GM18499 (cell line): ENCODE measurements around the gene MYO5A.
"Not testable (repeated sequence)": the region's sequence is repeated elsewhere in the genome, so short reads cannot be mapped to it uniquely, and the experiment has no call there.

Source experiments
- ATAC-seq: cut with Tn5 transposase; IDR thresholded peaks from one replicate; pipeline ENCODE4 v1.9.1; 2021; ENCODE audit warnings: moderate number of reproducible peaks; ENCODE audit not compliant: insufficient read depth, unreplicated experiment

The MYO5A gene

DNA sequence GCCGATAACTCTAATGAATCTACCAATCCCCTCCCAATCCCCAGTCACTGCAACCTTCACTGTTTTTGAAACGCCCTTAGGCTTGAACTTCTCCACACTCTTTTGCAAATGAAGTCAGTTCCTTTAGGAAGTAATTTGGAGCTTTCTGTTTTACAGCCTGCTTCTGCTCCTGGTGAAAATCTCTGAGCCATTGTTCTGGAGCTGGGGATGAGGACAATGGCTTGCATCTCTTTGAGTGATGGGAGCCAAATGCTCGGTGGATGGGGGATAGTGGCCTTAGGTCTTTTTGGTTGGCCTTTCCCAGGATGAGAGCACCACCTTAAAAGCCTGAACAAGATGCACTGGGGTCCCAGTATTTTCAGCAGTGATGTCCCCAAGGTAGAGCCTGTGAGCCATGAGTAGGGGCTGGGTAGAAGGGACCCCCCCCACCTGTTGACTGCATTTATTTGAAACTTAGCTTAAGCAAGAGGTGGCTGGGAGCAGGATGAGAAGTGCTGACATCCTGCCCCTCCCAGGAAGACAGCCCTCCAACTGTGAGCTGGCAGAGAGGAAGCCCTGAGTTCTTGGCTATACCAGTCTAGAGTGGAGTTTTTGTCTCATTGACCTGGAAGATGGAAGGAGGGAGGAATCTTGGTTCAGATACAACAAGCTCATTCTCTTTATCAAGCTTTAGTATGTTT is 225.4 kb downstream of the MYO5A start:
- no peak for ATAC-seq

DNA sequence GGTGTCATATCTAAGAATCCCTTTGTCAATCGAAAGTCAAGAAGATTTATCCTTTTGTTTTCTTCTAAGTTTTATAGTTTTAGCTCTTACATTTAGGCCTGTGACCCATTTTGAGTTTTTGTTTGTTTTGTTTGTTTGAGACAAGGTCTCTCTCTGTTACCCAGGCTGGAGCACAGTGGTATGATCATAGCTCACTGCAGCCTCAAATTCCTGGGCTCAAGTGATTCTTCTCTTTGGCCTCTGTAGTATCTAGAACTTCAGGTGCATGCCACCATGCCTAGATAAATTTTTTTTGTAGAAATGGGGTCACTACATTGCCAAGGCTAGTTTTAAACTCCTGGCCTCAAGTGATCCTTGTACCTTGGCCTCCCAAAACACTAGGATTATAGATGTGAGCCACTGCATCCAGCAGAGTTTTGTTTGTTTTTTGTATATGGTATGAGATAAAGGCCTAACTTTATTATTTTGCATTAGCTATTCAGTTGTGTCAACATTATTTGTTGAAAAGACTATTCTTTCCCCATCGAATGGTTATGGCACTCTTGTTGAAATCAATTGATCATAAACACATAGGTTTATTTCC is 227.3 kb downstream of the MYO5A start:
- no peak for ATAC-seq

DNA sequence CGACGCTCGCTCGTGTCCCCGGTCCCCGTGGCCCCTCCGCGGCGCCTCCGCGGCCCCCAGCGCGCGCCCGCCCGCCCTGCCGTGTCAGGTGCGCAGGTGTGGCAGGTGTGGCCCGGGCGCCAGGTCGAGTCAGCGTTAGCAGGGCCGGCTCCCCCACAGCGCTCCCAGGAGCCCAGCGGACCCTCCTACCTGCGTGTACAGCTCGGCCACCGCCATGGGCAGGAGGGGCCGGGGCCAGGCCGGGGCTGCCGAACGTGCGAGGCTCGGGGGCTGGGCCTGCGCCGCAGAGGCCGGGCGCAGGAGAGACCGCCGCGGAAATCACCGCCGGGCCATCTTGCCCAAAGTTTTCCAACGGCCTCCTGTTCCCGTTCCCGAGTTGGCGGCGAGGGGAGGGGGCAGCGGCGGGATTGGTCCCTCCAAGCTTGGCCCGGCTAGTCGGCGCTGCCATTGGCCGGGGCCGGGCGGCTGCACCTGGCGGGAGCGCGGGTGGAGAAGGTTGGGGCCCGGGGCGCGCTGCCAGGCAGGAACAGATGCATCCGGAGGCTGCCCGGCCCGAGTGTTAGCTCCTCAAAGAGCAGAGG is 233.2 kb downstream of the MYO5A start, which contains the start of gene MYO5C:
Gene MYO5C (minus strand): TSS at position 384 of the 581 bp plus-strand sequence. CDS start 168 bp downstream, at position 216.
- no peak for ATAC-seq

DNA sequence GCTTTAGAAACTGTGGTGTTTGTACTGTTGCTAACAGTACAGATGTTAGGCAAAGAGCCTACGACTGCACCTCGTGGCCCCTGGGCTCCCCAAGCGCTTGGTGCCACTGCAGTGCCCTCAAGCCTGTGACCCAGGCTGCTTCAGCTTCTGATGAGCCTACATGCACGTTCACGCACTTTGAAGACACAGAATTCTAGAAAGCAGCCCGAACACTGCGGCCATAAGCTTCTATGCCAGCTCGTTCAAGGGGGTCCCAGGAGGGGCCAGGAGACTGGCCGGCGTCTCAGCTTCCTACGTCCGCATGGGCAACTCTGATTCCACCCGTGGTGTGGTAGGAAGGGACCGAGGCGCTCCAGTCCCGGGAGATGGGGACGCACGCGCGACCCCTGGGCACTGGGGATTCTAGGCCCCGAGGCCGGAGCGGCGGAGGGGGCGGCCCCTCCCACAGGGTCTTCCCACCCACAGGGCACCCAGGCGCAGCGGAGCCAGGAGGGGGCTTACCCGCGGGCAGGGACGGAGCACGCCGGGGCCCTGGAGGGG is 233.7 kb downstream of the MYO5A start:
- no peak for ATAC-seq

DNA sequence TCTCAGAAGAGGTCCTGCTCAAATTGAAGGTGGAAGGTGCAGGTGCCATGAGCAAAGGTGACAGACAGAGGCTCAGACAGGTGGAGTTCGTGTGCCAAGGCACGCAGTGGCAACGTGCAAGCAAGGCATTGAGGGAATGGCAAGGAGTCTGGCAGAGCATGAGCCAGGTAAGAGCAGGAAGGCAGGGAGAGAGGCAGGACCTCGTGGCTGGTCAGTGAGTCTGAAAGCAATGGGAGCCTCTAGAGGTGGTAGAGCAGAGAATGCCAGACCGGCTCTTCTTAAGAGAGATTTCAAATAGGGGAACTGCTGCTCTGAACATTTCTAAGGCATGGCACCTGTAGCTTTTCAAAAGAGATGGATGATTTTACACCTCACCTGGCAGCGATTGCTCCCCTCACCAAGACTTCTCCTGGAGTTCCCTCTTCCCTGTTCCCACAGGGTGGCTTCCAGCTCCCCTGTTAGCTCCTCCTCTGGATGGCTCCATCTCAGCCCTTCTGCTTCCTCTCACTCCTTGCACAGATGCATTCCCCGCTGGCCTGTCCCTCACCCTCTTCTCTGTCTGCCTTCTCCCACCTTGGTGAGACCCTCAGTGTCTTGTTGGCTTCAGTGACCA is 235.8 kb downstream of the MYO5A start:
- no peak for ATAC-seq

DNA sequence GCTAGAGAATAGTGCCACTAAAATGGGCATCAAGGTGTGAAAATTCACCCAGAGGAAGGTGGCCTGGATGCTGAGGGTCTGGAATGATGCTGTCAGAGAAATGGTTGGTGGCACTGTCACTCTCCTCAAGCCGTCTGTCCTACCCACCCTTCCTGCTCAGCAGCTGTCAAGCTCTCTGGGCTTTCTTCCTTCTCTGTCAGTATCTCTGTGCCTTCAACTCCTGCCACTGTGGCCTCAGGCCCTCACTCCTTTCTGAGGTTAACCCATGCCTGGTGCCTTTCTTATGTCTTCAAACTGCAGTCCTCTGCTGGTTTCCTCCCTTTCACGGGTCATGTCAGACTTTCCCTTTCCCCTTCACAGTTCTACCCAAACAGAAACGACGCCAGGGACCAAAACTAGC is 237.5 kb downstream of the MYO5A start:
- ATAC-seq: no peak

DNA sequence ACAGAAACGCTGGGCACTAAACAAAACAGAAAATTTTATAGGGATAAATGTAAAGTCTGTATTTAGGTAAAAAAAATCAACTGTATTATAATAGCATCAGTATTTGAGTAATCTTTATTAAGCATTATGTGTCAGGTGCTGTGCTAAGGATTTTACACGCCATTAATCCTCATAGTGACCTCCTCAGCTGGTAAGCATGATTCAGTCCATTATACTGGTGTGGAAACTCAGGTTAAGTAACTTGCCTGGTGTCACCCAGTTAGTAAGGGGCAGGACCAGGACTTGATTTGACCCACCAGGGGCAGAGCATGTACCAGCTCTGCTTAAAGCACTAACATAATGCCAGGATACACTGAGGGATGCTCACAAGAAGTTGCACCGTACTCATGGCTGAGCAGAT is 237.9 kb downstream of the MYO5A start:
- no peak for ATAC-seq

DNA sequence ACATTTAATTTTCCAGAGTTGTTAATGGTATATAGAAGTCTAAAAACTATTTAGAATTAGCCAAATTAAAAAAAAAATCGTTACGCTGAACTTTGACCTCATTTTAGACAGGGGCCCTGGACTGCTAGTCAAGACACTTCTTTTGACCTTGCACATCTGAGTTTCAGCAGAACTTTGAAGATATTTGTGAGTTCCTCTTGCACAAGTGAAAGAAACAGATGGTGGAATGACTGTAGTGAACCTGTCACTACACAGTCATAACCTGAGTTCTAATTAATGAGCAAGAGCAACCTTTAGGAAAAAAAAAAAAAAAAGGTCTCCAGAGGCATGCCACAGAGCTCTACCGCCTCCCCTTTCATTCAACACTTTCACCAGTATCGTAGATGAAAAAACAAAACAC is 238.4 kb downstream of the MYO5A start:
- ATAC-seq: no peak

DNA sequence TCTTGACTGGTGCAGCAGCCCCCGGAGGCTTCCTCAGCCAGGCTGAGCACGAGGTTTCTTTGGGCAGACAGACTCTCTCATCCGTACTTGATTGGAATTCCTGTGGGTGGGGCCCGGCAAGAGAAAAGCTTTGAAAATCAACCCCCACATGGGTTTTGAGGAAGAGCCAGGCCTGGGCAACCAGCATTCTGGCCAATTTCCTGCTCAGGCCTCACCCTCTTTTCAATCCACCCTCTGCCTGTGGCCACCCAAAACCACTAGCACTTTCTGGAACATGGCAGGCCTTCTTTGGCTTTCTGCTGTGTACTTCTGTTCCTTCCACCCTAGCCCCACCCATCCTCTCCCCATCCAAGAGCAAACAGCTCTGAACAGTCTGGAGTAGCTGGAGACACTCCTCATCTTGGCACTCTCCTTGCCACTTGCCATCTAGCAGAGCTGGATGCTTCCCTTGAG is 239.0 kb downstream of the MYO5A start:
- ATAC-seq: no peak

DNA sequence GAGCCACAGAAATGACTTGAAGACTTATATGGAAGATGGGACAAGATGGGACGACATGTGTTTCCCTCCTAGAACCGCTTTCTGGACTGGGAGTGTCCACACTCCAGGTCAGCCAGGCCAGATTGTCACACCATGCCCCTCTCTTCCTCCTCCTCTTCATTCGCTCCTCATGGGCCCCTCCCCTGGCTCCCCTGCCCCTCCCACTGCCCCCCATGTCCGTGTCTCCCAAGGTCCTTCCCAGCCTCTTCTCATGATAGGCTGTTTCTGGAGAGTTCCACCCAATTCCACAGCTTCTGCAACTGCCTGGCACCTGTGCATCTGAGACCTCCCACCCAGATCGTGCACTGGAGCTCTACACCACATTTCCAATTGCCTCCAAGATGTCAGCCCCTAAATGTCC is 239.7 kb downstream of the MYO5A start:
- no peak for ATAC-seq

DNA sequence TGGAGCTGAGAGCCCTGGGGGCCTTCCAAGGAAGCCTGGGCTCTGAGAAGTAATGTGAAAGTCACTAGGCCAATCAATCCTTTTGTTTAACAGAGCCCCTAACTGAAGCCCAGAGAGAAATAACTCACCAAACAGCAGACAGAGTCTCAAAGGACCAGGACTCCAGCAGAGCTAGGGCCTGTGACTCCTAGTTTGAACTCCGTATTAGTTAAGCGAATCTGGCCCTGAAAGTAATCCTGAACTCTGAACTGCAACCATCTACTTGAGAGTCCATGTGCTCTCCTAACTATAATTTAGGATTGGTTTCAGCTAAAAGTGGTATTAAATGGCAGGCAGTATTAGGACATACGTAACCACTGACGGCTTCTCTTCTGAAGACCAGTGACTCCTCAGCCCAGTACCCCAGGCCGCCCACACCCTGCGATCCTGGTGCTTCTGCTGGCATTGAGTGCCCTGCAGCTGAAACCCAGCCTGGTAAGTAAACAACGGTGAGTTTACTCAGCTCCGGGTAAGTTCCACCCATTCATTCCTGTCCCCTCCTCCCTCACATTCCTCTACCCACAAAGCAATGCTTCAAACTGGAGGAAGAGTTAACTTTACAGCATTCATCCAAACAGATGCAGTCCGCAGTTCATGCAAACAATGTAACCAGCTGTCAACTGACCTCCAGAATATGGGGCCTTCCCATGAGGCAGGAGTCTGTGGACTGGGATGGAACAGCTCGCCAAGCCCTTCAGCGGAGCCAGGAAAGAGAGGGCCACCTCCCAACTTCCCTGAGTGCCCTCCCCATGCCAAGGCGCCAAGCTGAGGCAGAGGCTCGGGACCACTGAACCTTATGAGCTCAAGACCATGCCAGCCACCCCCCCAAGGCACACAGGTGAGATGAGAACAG is 240.4 kb downstream of the MYO5A start:
- ATAC-seq: no peak

DNA sequence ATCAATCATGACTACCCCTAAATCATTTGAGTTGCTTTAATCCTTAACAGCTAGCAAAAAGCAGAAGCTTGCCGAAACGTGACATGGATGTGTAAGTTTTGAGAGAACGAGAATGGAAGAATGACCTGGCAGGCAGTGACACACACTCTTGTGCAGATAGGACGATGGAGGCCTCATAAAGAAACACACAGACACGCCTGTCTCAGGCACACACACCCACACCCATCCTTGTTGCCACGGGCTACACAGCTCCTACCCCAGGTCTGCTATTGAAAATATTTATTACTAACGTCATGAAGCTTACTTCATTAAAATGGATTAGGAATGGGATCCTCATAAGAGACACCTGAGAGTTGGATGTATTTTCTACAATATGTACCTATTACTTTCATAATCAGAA is 241.6 kb downstream of the MYO5A start:
- ATAC-seq: no peak

DNA sequence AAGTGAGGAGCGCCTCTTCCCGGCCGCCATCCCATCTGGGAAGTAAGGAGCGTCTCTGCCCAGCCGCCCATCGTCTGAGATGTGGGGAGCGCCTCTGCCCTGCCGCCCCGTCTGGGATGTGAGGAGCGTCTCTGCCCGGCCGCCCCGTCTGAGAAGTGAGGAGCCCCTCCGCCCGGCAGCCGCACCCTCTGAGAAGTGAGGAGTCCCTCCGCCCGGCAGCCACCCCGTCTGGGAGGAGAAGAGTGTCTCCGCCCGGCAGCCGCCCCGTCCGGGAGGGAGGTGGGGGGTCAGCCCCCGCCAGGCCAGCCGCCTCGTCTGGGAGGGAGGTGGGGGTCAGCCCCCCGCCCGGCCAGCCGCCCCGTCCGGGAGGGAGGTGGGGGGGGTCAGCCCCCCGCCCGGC is 242.7 kb downstream of the MYO5A start:
- ATAC-seq: not testable (repeated sequence)

DNA sequence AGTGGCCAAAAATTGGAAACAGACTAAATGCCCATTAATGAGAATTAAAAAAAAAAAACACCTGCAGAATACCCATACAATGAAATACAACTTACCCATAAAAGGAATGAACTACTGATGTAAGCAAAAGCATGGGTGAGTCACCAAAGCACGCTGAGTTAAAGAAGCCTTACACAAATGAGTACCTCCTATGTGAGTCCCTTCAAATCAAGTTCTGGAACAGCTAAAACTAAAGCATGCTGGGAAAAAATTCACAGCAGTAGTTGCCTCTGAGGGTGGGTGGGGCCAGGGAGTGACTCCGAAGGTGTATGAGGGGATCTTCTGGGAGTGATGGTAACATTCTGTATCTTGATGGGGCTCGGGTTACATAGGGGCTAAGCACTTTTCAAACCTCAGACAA is 244.5 kb downstream of the MYO5A start:
- no peak for ATAC-seq

DNA sequence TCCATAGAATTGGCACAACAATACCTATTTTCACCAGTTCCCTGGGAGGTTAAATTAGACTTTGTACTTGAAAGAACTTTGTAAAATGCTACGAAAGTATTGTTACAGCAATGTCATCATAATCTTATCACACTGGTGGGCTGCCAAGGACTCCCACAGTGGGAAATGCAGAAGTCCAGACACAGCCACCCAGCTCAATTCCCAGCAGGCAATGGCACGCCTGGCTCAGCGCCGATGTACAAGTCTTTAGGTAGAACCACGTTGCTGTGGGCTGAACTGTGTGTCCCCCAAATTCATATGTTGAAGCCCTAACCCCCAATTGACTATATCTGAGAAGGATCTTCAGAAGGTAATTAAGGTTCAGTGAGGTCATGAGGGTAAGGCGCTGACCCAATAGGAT is 245.4 kb downstream of the MYO5A start:
- no peak for ATAC-seq

DNA sequence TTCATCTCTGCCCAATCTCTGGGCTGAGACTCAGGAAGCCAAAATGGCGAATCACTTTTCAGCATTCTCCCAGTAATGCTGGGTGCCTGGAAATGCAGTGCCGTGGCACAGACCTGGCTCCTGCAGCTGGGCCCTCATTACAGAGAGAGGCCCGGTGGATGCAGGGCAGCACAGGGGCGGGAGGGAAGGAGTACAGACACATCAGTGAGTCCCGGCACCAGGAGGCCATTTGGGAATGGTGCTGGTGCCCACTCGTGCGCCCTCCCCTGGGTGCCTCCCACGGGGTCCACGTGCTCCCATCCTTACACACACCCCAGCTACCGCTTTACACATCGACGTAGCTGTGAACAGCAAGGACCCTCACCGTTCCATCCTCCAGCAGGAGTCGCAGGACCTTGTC is 246.3 kb downstream of the MYO5A start:
- no peak for ATAC-seq

DNA sequence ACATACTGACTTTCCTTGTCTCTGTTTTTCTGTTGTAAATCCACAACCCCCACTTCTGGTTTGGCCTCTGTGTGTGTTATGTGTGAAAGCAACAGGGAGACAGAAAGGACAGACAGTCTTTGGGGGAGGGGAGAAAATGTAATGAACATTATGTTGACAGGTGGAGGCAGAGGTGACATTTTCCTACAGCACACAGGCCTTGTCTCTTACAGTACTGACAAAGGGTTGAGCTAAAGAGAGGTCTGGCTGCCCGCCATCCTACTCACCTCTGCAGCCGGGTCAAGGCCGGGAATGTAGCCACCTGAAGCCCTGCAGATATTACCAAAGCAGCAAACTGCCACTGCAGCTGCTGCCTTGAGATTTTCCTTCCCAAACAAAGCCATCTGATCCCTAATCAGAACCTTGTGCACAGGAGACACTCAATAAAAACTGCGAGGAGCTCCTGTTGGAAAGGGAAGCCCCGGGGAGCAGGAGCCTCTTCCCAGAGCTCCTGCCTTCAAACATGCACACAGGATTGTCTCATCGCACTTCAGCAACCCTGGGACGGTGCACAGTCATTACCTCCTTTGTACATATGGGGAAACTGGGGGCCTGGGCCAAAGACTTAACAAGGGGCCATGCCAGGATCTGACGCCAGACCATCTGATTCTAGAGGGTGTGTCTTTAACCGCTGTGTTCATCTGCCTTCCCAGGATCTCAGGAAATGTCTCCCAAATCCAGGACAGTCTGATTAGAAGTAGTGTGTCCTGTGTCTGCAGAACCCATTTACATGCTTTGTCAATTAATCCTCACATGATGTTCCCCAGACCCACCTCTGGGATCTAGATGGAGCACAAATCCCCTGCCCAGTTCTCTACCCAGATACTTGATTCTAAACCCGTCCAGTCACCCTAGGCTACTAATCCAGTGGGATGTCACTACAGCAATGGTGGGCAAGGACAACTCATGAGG is 247.3 kb downstream of the MYO5A start:
- no peak for ATAC-seq

DNA sequence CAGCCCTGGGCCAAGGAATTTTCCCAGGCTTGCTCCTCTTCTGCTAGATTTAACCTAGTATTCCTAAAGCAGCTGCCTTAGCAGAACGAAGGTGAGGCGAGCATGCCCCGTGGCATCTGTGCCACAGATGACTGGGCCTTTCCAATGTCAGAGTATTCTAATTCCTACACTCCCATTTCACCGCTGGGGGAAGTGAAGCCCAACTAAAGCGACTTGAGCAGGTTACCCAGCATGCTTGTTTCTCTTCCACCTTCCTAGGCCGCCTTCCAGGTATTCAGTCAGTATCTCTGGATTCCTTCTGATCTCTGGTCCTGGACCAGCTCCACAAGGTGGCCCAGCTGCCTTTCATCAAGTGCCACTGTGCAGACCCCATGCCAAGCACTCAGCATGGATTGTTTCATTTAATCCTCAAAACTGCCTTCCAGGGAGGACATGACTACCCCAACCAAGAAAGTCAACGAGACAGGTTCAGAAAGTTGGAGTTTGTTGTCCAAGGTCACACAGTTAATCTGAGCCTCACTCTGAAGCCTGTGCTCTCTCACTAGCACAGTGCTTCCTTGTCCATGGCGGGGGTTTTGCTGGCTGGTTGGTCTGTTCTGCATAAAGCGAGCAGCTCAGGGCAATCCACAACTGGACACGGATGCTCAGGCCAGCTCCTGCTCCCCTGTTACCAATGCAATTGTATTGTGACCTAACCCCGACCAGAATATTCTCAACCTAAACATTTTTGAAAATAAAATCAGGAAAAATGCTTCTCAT is 248.2 kb downstream of the MYO5A start:
- no peak for ATAC-seq
